GM23248 (cell line): ENCODE data around the gene MRPS24. TPM values are rescaled to one million over a fixed set of nuclear protein-coding genes. Genes with fewer than 3 reads are reported as not detected.
A peak's percentile ranks its signal among the peaks of the same experiment; 100 is the strongest.
"Not testable (repeated sequence)": the region's sequence is repeated elsewhere in the genome, so short reads cannot be mapped to it uniquely, and the experiment has no call there.

Source experiments
- DNase-seq: peaks from one replicate; pipeline ENCODE4 v3.0.0-alpha.2; 2015
- H2AFZ ChIP-seq: fragments of 200-600 bp; sonication (generic); 2 replicates; pipeline ENCODE4 v1.6.1; 2016; ENCODE audit warnings: antibody characterized with exemption
- H3F3A ChIP-seq: fragments of 200-600 bp; sonication (generic); 2 replicates; pipeline ENCODE4 v1.6.1; 2016; ENCODE audit warnings: mild to moderate bottlenecking, antibody characterized with exemption, mixed run types; ENCODE audit not compliant: insufficient read depth
- H3K27ac ChIP-seq: fragments of 200-600 bp; sonication (generic); 2 replicates; pipeline ENCODE4 v1.5.1; 2016; ENCODE audit warnings: mild to moderate bottlenecking
- H3K27me3 ChIP-seq: fragments of 200-600 bp; sonication (generic); replicated peaks from 2 replicates; pipeline ENCODE4 v1.6.1; 2016; ENCODE audit warnings: mild to moderate bottlenecking; ENCODE audit not compliant: insufficient read depth
- H3K36me3 ChIP-seq: fragments of 200-600 bp; sonication (generic); 2 replicates; pipeline ENCODE4 v1.6.1; 2016; ENCODE audit warnings: low read depth, mild to moderate bottlenecking
- H3K4me1 ChIP-seq: fragments of 200-600 bp; sonication (generic); 2 replicates; pipeline ENCODE4 v1.6.1; 2016; ENCODE audit warnings: mild to moderate bottlenecking; ENCODE audit not compliant: insufficient read depth
- H3K4me2 ChIP-seq: fragments of 200-600 bp; sonication (generic); one replicate; pipeline ENCODE4 v1.6.1; 2016; ENCODE audit warnings: mild to moderate bottlenecking; ENCODE audit not compliant: unreplicated experiment
- H3K4me3 ChIP-seq: fragments of 200-600 bp; sonication (generic); 2 replicates; pipeline ENCODE4 v1.5.1; 2016; ENCODE audit warnings: mild to moderate bottlenecking
- H3K79me2 ChIP-seq: fragments of 200-600 bp; sonication (generic); 2 replicates; pipeline ENCODE4 v1.6.1; 2016; ENCODE audit warnings: mild to moderate bottlenecking; ENCODE audit not compliant: insufficient read depth
- H3K9ac ChIP-seq: fragments of 200-600 bp; sonication (generic); 2 replicates; pipeline ENCODE4 v1.6.1; 2016; ENCODE audit warnings: mild to moderate bottlenecking
- H3K9me2 ChIP-seq: fragments of 200-600 bp; sonication (generic); 2 replicates; pipeline ENCODE4 v1.6.1; 2016; ENCODE audit warnings: mixed run types, mild to moderate bottlenecking, moderate library complexity; ENCODE audit not compliant: insufficient read depth
- H3K9me3 ChIP-seq: fragments of 200-600 bp; sonication (generic); one replicate; pipeline ENCODE4 v1.6.1; 2017; ENCODE audit warnings: low read depth
- H4K20me1 ChIP-seq: fragments of 200-600 bp; sonication (generic); 2 replicates; pipeline ENCODE4 v1.6.0; 2016; ENCODE audit not compliant: insufficient read depth
- EZH2 ChIP-seq: fragments of 200-600 bp; sonication (generic); IDR thresholded peaks from 2 replicates; pipeline ENCODE4 v1.6.1; 2018; ENCODE audit warnings: antibody characterized with exemption, mild to moderate bottlenecking; ENCODE audit not compliant: insufficient read depth, poor library complexity, severe bottlenecking
- EZH2phosphoT487 ChIP-seq: fragments of 200-600 bp; sonication (generic); IDR thresholded peaks from 2 replicates; pipeline ENCODE4 v1.6.1; 2018; ENCODE audit warnings: antibody characterized with exemption, moderate library complexity, mild to moderate bottlenecking, low read depth; ENCODE audit not compliant: insufficient read depth
- WGBS, 2 experiments: methylation state at CpG; one replicate each; pipeline ENCODE4 v1.1.6; 2015 to 2017; ENCODE audit warnings: low lambda C conversion rate in 2 of 2, low coverage in 1 of 2; ENCODE audit errors: missing lambda C conversion rate in 2 of 2; 5-methylcytosine and 5-hydroxymethylcytosine counted together
- in situ Hi-C: fragments of 300-500 bp; cut with MboI; formaldehyde crosslinking; loops from 2 replicates; pipeline ENCODE4 v1.15.0; 2020
- polyA plus RNA-seq: library from polyadenylated mRNA; unstranded; fragments of >200 nt; fragmentation: Nextera tagmentation; extraction: Ambion mirVana; gene quantifications from 2 replicates; pipeline ENCODE4 v1.2.1, GENCODE V29; 2016
- total RNA-seq: library from RNA; depleted of rRNA; stranded (reverse); fragments of >200 nt; shearing (Covaris generic); gene quantifications from 2 replicates; pipeline ENCODE4 v1.2.3, GENCODE V29; 2014

Gene MRPS24
- total and polyA plus RNA-seq, 2 experiments from 2014 or later = 113 to 163 TPM

GRCh38 chr7:43905956-43906330 is 36.6 kb upstream of the MRPS24 start:
- Histone ChIP-seq H3K9ac (peak overlapping the region; percentile 94), H3K27ac (peak overlapping the region; percentile 85), H3K36me3 (no peaks in the 10 kb centered on the region), H4K20me1 (no peaks in the 10 kb centered on the region), H2AFZ (peak overlapping the region; percentile 80), H3K79me2 (peaks cover 59% of the 10 kb centered on the region), H3K27me3 (no peaks in the 10 kb centered on the region), H3K4me3 (peak overlapping the region; percentile 79), H3K9me2 (no peaks in the 10 kb centered on the region), H3K9me3 (no peaks in the 10 kb centered on the region), H3F3A (peaks cover 17% of the 10 kb centered on the region), H3K4me1 (peaks cover 20% of the 10 kb centered on the region), H3K4me2 (peak overlapping the region; percentile 85)
- DNase-seq = peak; percentile 59
- in situ Hi-C loops = no loop called here
- no peak for TF ChIP-seq EZH2phosphoT487
- no peak for TF ChIP-seq EZH2
- 2% methylated on average over 22 to 28 of the region's 43 CpGs for WGBS, 2 experiments

GRCh38 chr7:43905209-43905946 is 36.1 kb upstream of the MRPS24 start:
- Histone ChIP-seq H3K9me3 (no peaks in the 10 kb centered on the region), H3K27me3 (no peaks in the 10 kb centered on the region), H3K4me1 (peaks cover 20% of the 10 kb centered on the region), H3K9me2 (no peaks in the 10 kb centered on the region), H4K20me1 (no peaks in the 10 kb centered on the region), H3K9ac (peak overlapping the region; percentile 94), H3F3A (peaks cover 17% of the 10 kb centered on the region), H3K4me3 (peak overlapping the region; percentile 79), H3K4me2 (peak overlapping the region; percentile 85), H3K36me3 (no peaks in the 10 kb centered on the region), H3K79me2 (peaks cover 64% of the 10 kb centered on the region), H3K27ac (peak overlapping the region; percentile 85), H2AFZ (peak overlapping the region; percentile 80)
- TF ChIP-seq EZH2phosphoT487 (no peak), EZH2 (no peak)
- WGBS, 2 experiments = 17% methylated on average over 8 of the region's 8 CpGs
- in situ Hi-C loops = no loop called here
- peak; percentile 63 for DNase-seq

- Histone ChIP-seq H3K9ac (peak overlapping the region; percentile 94), H3K27me3 (no peaks in the 10 kb centered on the region), H4K20me1 (no peaks in the 10 kb centered on the region), H2AFZ (no peak overlapping the region), H3K27ac (peak overlapping the region; percentile 85), H3K79me2 (peaks cover 71% of the 10 kb centered on the region), H3K4me3 (peak overlapping the region; percentile 79), H3K4me2 (peak overlapping the region; percentile 85), H3K4me1 (peaks cover 20% of the 10 kb centered on the region), H3K36me3 (no peaks in the 10 kb centered on the region), H3K9me3 (no peaks in the 10 kb centered on the region), H3F3A (peaks cover 17% of the 10 kb centered on the region), H3K9me2 (no peaks in the 10 kb centered on the region)
- peak; percentile 79 for DNase-seq
- WGBS, 2 experiments = 95 to 98% methylated on average over 5 of the region's 5 CpGs
- in situ Hi-C loops = no loop called here
- TF ChIP-seq EZH2phosphoT487 = no peak
- TF ChIP-seq EZH2 = no peak
Measured at GRCh38 chr7:43904533-43905208, 35.4 kb upstream of the MRPS24 start.

GRCh38 chr7:43902542-43903054 is 33.3 kb upstream of the MRPS24 start:
- no peak for DNase-seq
- Histone ChIP-seq H3K4me3 (no peak overlapping the region), H3K79me2 (peaks cover 92% of the 10 kb centered on the region), H3K27ac (no peak overlapping the region), H2AFZ (no peak overlapping the region), H3K4me2 (no peak overlapping the region), H4K20me1 (0 out of 2 replicates have a peak, but pooled peaks cover 3% of the 10 kb centered on the region), H3K36me3 (no peaks in the 10 kb centered on the region), H3K9me2 (no peaks in the 10 kb centered on the region), H3K9ac (no peak overlapping the region), H3K4me1 (peaks cover 20% of the 10 kb centered on the region), H3K9me3 (no peaks in the 10 kb centered on the region), H3K27me3 (no peaks in the 10 kb centered on the region), H3F3A (peaks cover 17% of the 10 kb centered on the region)
- TF ChIP-seq EZH2phosphoT487 (no peak), EZH2 (no peak)
- in situ Hi-C loops = no loop called here
- WGBS, 2 experiments = 89 to 91% methylated on average over 5 of the region's 5 CpGs

- H3K4me1 ChIP-seq, H3F3A ChIP-seq, H3K36me3 ChIP-seq, in situ Hi-C loops, H3K27me3 ChIP-seq, H3K4me3 ChIP-seq, H3K9me2 ChIP-seq, H2AFZ ChIP-seq, H3K9me3 ChIP-seq, H4K20me1 ChIP-seq, H3K27ac ChIP-seq, H3K9ac ChIP-seq, DNase-seq, H3K4me2 ChIP-seq: not testable (repeated sequence)
- H3K79me2 ChIP-seq = peaks cover 100% of the 10 kb centered on the region
- WGBS, 2 experiments = 97 to 99% methylated on average over 2 of the region's 2 CpGs
Measured at GRCh38 chr7:43898571-43898970, 29.3 kb upstream of the MRPS24 start.
